Stimulated activated CD4-positive, alpha-beta T cell treated with anti-CD3 and anti-CD28 coated beads, Interleukin-1b, Interleukin-23, amount 100 ng/mL, for 48 hours (primary cell): Measurements from ENCODE around the gene PSME1.

Experiments used
- DNase-seq: peaks from one replicate; pipeline ENCODE4 v3.0.0-alpha.2; 2020

Gene PSME1

GRCh38 chr14:24130717-24131548 lies 5.1 kb upstream of the PSME1 start:
- no peak for DNase-seq

DNA sequence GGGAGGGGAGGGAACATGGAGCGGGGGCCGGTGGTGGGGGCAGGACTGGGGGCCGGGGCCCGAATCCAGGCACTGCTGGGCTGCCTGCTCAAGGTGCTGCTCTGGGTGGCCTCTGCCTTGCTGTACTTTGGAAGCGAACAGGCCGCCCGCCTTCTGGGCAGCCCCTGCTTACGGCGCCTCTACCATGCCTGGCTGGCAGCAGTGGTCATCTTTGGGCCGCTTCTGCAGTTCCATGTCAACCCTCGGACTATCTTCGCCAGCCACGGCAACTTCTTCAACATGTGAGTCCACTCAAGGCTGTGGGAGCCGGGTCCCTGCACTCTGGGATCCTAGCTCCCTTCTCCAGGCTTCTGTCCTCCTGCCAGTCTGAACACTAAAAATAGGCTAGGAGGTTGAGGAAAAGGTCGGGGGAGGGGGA lies 4.4 kb upstream of the PSME1 start:
- DNase-seq, result no peak

DNA sequence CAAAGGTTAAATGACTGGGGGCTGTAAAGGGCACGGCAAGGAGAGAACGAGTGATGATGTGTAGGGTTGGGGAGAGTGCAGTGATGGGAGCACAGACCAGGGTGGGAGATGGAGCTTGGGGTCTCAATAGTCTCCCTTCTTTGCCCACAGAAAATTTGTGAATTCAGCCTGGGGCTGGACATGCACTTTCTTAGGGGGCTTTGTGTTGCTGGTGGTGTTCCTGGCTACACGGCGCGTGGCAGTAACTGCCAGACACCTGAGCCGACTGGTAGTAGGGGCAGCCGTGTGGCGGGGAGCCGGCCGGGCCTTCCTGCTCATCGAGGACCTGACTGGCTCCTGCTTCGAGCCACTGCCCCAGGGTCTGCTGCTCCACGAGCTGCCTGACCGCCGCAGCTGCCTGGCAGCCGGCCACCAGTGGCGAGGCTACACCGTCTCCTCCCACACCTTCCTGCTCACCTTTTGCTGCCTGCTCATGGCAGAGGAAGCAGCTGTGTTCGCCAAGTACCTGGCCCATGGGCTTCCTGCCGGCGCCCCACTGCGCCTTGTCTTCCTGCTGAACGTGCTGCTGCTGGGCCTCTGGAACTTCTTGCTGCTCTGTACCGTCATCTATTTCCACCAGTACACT lies 3.8 kb upstream of the PSME1 start:
- peak; percentile 32 for DNase-seq

- DNase-seq, result no peak
Measured at GRCh38 chr14:24132976-24133375, 3.0 kb upstream of the PSME1 start.

- no peak for DNase-seq
Measured at GRCh38 chr14:24133735-24134134, 2.3 kb upstream of the PSME1 start.

- no peak for DNase-seq
Measured at GRCh38 chr14:24135584-24135833, 485 bp upstream of the PSME1 start.

GRCh38 chr14:24136684-24137528 lies 912 bp downstream of the PSME1 start:
- DNase-seq, result no peak

DNA sequence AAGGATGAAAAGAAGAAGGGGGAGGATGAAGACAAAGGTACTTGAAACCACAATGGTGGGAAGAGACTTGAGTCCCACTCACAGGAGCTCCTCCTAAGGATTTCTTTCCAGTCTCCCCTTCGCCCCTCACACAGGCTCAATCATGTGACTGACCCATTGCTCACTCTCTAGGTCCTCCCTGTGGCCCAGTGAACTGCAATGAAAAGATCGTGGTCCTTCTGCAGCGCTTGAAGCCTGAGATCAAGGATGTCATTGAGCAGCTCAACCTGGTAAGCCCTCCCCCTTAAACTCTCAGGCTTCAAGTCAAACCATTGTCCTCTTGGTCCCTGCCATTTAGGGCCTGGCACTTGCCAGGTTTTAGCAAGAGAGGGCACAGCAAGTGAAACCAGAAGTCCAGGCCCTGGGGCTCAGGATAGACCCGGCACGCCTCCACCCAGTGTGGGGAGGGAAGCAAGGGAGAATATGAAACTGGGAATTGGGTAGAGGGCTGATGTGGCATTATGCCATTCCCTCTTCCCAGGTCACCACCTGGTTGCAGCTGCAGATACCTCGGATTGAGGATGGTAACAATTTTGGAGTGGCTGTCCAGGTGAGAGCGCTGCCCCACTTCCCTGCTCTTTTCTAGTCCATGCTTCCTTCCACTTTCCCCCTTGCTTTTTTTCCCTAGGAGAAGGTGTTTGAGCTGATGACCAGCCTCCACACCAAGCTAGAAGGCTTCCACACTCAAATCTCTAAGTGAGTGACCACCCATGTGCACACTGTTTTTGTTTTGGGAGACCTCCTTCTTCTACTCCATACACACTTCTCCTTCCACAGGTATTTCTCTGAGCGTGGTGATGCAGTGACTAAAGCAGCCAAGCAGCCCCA lies 1.8 kb downstream of the PSME1 start:
- DNase-seq, result no peak

- DNase-seq, result no peak
Measured at GRCh38 chr14:24138396-24139271, 2.6 kb downstream of the PSME1 start.

- DNase-seq, result peak; percentile 42
Measured at GRCh38 chr14:24139272-24139934, 3.4 kb downstream of the PSME1 start.

GRCh38 chr14:24141097-24141880 lies 5.3 kb downstream of the PSME1 start, which contains the start of gene EMC9:
Gene EMC9, minus strand, starts transcription at chr14:24141591. Its CDS starts 287 bp downstream, at chr14:24141304.
- peak; percentile 100 for DNase-seq

DNA sequence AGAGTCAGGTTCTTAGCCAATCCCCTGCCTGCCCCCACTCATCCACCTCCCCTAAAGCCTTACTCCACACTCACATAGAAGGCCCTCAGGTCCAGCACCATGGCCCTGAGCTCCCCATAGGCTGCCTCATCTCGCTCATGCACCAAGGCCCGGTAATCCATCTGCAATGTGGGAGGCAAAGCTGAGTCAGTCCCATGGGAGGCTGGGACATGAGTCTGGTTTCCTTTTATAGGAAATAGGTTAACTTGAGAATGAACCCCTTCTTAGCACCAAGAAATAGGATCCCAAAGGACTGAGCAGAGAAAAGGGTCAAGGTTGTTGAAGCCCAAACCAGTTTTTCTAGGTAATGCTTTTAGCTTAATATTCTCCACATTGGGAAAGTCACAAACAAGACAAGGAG lies 7.5 kb downstream of the PSME1 start:
- DNase-seq, result no peak

DNA sequence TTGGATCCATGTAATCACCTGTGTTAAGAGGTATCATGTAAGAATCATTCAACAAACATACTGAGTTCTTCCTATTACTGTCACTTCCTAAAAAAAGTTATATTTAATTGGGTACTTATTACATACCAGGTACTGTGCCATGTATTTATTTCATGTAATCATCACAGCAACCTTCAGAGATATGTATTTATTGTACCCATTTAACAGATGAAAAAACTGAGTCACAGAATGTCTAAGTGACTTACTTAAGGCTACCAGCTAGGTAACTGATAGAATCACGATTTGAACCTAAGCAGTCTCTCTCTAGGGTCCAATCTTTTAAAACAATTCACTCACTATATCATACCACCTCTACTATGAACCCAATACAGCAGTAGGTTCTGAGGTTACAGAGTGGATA lies 8.5 kb downstream of the PSME1 start:
- no peak for DNase-seq

DNA sequence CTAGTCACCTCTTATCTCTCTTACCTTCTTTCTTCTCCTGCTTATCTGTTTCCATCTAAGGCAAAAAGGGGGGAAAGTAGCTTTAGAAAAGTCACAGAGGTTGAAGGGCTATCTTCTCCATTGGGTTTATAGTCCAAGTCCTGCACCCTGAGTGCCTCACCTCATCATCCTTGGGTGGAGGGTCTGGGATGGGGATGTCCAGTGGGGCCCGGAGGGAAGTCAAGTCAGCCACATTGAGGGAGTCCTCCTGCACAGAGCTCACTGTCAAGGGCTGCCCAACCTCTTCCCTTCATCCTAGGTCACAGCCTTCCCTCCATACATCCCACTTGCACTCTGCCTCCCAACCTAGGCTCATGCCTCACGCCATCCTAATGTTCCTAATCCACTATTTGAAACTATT lies 9.2 kb downstream of the PSME1 start:
- no peak for DNase-seq

- DNase-seq, result no peak
Measured at GRCh38 chr14:24145690-24146452, 9.9 kb downstream of the PSME1 start.

- DNase-seq, result peak; percentile 94
Measured at GRCh38 chr14:24146453-24146977, 10.5 kb downstream of the PSME1 start, which contains the start of gene PSME2. Gene PSME2, minus strand, starts transcription at chr14:24146610. Its CDS starts 29 bp downstream, at chr14:24146581.

GRCh38 chr14:24146978-24147760 lies 11.2 kb downstream of the PSME1 start, which contains the start of gene RNF31:
Gene RNF31, plus strand, starts transcription at chr14:24147498. Its CDS starts 201 bp downstream, at chr14:24147699.
- DNase-seq, result peak; percentile 98
